ENCODE data around the gene RBFOX2.
"Not testable (repeated sequence)": the region's sequence is repeated elsewhere in the genome, so short reads cannot be mapped to it uniquely, and the experiment has no call there.

Gene RBFOX2

GRCh38 chr22:35733791-35734516, 294.7 kb downstream of the RBFOX2 start:
- no peak for DNase-seq

- DNase-seq: no peak
Observed at GRCh38 chr22:35733036-35733435, 295.6 kb downstream of the RBFOX2 start.

DNA sequence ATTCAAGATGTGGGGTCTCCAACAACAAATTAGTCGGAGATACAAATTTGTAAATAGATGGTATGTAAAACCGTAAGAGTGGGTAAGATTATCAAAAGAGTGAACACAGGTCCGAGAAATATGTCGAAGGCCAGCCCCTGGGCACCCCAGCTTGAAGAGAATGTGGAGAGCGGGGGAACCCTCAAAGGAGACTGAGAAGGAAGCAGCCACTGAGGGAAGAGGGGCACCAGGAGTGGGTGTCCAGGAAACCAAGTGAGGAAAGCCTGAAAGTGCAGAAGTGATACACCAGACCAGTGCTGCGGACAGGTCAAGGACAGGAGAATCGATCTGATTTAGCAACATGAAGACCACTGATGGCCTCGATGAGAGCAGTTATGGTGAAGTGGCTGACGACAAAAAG, 296.5 kb downstream of the RBFOX2 start:
- no peak for DNase-seq

- no peak for DNase-seq
Observed at GRCh38 chr22:35731321-35731720, 297.3 kb downstream of the RBFOX2 start.

GRCh38 chr22:35729309-35729698, 299.3 kb downstream of the RBFOX2 start:
- no peak for DNase-seq

DNA sequence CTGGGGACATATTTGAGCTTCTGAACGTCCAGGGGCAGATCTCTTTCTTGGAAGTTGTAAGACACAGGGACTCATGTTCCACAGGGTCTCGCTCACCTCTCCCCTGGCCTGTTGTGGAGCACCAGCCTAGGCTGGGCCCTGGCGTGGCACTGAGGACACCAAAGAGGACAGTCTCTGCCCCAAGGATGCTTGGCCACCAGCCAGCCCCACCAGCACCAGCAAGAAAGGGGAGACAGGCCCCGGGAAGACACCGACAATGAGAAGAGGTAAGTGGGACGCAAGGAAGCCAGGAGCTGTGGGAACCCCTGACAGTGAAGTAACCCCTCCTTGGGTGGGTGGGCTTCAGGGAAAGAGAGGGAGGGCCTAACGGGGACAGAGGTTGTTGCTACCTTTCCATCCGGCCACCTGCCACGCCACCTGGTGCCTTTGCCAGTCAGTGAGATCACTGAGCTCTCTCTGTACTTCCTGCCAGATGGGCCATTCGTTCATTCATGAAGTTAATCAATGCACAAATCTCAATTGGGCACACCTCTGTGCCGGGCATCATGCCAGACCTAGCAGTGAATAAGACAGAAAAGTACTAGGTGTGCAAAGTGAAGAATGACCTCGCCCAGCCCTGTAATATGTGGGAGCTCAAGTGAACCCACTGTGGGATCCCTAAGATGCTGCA, 299.9 kb downstream of the RBFOX2 start:
- DNase-seq: no peak

DNA sequence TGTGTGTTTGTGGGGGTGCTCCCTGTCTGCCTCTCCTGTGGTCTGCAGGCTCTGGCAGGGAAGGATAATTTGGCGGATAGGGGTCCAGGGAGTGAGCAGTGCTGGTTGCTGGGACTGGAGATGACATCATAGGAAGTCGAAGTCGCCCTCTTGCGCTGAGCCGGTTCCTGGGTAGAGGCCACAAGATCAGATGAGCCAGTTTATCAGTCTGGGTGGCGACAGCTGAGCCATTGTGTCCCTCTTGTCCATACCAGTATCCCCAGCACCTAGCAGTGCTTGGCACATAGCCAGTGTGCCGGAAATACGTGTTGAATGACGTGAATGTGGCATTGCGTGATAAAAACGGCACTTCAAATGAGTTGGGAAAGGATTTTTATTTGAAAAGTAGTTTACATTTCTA, 301.2 kb downstream of the RBFOX2 start:
- DNase-seq: no peak

- DNase-seq: no peak
Observed at GRCh38 chr22:35726933-35727332, 301.7 kb downstream of the RBFOX2 start.

- DNase-seq: no peak
Observed at GRCh38 chr22:35726398-35726797, 302.2 kb downstream of the RBFOX2 start.

DNA sequence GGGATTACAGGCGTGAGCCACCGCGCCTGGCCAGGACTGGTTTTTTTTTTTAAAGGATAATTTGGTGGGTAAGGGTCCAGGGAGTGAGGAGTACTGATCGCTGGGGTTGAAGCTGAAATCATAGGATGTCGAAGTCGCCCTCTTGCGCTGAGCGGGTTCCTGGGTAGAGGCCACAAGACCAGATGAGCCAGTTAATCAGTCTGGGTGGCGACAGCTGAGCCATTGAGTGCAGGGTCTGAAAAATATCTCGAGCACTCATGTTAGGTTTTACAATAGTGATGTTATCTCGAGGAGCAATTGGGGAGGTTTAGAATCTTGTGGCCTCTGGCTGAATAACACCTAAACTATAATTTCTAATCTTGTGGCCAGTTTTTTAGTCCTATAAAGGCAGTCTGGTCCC, 303.1 kb downstream of the RBFOX2 start:
- no peak for DNase-seq

- no peak for DNase-seq
Observed at GRCh38 chr22:35721960-35722359, 306.7 kb downstream of the RBFOX2 start.

DNA sequence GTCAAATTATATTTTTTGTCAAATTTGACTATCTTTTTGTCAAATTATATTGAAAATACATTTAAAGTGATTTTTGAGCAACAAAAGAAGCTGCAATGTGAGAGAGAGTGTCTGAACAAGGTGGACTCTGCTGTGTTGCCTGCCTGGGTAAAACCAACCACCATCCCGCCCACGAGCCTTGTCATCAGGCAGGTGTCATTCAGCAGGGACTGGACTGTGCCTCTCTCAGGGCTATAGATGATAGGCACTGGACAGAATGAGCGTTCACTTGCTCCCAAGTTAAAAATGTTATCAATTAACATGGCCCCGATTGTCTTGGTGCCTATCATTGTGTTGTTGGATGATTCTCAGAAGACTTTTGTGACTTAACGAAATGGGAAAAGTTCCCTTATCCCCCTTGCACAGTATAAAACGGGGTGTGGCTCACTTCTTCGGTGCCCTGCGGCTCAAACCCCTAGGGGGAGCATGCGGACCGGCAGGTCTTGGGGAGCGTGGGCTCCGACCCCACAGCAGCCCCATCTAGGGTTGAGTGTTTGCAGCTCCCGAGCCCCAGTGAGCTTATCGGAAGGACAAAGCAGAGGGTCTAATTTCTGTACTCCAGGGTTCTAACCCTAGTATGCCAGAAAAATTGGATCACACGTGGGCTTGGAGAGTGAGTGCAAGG, 309.3 kb downstream of the RBFOX2 start:
- no peak for DNase-seq

GRCh38 chr22:35717572-35717971, 311.1 kb downstream of the RBFOX2 start, which contains the start of gene APOL5:
APOL5 (plus strand) TSS chr22:35717872; CDS start chr22:35717872, 0 bp downstream.
- DNase-seq: no peak

DNA sequence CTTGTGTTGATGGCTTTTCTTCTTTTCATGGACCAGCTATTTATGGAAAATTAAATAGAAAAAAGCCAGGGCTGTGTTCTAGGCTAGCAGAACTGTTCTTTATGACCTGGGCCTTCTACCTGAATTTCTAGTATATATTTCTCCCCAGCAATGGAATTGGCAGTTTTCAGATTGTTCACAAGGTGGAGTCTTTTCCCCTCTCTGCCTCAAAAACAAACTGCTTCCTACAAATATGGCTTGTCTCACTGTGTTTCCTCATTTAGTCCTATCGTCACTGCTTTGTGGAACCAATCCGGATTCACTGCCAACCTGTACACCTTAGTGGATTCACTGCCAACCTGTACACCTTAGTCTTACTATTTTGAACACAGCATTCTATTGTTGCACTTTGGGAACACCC, 316.0 kb downstream of the RBFOX2 start:
- DNase-seq: no peak

DNA sequence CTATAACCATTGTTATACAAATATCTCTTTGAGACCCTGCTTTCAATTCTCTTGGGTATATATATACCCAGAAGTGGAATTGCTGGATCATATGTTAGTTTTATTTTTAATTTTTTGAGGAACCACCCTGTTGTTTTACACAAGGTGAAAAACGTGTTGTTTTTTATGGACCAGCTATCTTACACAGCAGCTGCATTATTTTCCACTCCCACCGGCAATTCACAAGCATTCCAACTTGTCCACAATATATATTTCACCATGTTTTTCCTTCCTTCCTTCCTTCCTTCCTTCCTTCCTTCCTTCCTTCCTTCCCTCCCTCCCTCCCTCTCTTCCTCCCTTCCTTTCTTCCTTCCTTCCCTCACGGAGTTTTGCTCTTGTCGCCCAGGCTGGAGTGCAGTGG, 317.3 kb downstream of the RBFOX2 start:
- no peak for DNase-seq

- DNase-seq: no peak
Observed at GRCh38 chr22:35708917-35709316, 319.7 kb downstream of the RBFOX2 start.

DNA sequence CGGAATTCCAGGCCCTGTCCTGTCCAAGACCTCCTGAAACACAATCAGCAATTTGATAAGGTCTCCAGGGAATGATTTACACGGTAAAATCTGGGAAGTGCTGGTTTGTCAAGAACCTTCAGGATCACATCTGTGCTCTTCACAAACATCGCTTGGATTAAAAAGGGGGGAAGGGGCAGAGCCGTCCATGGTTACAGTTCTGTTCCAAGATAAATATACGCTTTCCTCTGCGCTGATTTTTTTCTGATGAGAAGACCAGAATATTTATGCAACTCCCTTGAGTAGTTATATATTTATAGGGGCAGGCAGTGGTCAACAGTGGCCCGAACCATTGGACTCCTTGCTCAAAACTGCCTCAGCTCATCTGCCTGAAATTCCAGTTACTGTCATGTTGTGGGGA, 320.2 kb downstream of the RBFOX2 start:
- no peak for DNase-seq

GRCh38 chr22:35705141-35705540, 323.5 kb downstream of the RBFOX2 start:
- peak; percentile 89 for DNase-seq

DNA sequence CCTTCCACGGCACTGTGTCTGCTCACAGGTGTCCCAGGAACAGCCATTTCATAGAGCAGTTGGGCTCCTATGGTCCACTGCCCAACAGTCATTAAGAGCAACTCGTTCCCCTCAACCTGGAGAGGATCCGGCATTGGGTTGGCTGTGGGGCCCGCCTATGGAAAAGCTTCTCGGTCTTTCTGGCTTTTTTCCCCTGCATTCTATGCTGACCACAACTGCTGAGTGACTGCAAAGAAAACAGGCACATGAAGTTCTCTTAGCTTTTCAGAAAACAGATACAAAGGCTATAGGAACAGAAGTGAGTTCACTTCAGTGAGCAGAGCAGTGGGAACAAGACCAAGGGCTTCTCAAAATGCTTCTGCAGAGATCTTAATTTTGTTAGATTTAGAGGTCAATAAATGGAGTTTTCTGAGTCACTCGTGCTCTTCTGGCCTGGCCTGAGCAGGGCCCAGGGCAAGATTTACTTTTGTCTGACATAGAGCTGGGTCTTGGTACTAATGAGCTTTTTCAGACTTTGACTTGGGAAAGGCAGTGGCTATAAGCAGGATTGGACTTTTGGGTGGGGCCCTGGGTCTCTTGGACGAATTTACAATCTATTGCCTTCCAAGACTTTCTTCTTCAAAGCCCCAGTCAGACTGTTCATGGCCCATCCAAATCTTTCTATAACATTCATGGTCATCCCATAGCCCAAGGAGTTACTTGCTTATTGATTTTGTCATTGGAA, 324.6 kb downstream of the RBFOX2 start:
- peak; percentile 20 for DNase-seq

DNA sequence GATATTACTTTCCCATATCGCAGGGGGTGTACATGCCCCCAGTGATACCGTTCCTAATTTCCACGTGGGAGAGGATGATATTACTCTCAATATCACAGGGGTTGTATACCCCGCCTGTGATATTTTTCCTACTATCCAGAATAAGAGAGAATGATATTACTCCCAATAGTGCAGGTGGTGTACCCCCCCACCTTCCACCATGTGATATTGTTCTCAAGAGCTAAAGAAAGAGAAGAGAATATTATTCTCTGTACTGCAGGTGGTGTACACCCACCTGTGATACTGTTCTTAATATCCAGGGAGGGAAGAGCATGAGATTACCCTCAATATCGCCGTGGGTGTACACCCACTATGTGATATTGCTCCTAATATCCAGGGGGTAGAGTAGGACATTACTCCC, 328.8 kb downstream of the RBFOX2 start:
- DNase-seq: not testable (repeated sequence)

DNA sequence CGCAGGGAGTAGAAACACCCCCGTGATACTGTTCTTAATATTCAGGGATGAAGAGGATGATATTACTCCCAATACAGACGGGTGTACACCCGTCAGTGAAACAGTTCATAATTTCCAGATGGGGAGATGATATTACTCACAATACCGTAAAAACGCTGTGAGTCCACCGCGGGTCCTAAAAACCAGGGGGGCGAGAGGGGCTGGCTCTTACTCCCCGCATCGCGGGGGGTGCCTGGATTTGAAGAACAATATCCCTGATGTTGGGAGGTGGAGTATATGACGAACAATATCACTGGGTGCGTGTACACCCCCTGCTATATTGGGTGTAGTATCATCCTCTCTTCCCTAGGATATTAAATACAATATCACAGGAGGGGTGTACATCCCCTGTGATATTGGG, 331.5 kb downstream of the RBFOX2 start:
- no peak for DNase-seq

GRCh38 chr22:35695202-35695601, 333.4 kb downstream of the RBFOX2 start:
- DNase-seq: no peak

DNA sequence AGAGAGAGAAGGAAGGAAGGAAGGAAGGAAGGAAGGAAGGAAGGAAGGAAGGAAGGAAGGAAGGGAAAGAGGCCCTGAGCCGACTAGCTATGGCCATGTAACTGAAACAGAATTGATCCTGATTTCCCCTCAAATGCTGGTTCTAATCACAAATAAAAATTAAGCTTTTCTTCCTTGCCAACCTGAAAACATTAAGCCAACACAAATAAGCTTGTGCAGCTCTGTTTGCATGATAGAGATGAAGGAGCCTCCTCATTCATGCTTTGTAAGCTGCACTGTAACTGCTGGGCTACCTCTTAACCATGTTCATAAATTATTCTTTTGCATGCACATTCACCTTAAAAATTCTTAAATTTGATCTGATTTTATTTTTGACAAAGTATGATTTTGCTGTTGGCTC, 338.6 kb downstream of the RBFOX2 start:
- DNase-seq: no peak
